GM19455 (cell line): ENCODE measurements around the gene CDC42EP4.

Source experiments
- ATAC-seq: cut with Tn5 transposase; IDR thresholded peaks from one replicate; pipeline ENCODE4 v1.9.1; 2021; ENCODE audit not compliant: unreplicated experiment

CDC42EP4 gene

GRCh38 chr17:73301369-73301768 is 10.4 kb downstream of the CDC42EP4 start:
- ATAC-seq = no peak

GRCh38 chr17:73300392-73300791 is 11.4 kb downstream of the CDC42EP4 start:
- no peak for ATAC-seq

- ATAC-seq = no peak
These were observed 13.6 kb downstream of the CDC42EP4 start for GRCh38 chr17:73297934-73298861.

GRCh38 chr17:73293480-73293911 is 18.3 kb downstream of the CDC42EP4 start:
- no peak for ATAC-seq

DNA sequence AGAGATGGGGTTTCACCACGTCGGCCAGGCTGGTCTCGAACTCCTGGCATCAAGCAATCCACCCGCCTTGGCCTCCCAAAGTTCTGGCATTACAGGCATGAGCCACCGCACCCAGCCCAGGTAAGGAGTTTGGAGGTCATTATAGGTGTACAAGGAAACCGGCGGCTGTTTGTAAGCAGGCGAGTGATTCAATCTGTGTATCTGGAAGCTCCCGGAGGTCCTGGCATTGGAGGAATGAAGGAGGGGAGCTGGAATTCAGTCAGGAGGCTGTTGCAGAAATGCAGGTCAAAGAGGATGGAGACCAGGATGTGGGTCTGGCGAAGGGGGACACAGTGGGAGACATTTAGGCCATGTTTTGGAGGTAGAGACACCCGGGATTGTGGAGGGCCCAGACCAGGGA is 18.8 kb downstream of the CDC42EP4 start:
- no peak for ATAC-seq

GRCh38 chr17:73292031-73292531 is 19.7 kb downstream of the CDC42EP4 start:
- ATAC-seq = no peak

DNA sequence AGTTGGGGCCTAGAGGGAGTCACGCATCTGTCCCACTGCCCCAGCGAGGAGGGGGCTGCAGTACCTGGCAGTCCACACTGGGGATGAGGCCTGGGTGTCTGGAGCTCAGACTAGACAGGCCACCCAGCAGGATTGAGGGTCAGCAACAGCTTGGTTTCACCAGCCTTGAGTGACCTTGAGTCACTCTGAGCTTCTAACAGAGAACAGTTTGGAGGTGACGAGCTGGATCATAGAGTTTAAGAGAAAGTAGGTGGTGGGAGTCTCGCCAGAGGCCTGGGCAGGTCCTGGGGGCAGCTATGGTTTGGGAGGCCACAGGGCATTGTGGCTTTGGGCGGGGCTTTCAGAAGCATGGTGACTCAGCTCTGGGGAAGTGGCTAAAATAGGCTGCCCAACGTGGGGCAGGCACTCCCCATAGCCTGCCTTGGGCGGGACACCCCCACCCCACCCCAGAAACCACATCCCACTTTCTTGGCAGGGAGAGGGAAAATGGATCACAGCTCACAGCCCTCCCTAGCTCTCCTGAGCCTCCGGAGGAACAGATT is 20.5 kb downstream of the CDC42EP4 start:
- ATAC-seq = peak; percentile 83

GRCh38 chr17:73290399-73291259 is 21.2 kb downstream of the CDC42EP4 start:
- peak; percentile 57 for ATAC-seq

- ATAC-seq = no peak
These were observed 22.1 kb downstream of the CDC42EP4 start for GRCh38 chr17:73289549-73290254.

DNA sequence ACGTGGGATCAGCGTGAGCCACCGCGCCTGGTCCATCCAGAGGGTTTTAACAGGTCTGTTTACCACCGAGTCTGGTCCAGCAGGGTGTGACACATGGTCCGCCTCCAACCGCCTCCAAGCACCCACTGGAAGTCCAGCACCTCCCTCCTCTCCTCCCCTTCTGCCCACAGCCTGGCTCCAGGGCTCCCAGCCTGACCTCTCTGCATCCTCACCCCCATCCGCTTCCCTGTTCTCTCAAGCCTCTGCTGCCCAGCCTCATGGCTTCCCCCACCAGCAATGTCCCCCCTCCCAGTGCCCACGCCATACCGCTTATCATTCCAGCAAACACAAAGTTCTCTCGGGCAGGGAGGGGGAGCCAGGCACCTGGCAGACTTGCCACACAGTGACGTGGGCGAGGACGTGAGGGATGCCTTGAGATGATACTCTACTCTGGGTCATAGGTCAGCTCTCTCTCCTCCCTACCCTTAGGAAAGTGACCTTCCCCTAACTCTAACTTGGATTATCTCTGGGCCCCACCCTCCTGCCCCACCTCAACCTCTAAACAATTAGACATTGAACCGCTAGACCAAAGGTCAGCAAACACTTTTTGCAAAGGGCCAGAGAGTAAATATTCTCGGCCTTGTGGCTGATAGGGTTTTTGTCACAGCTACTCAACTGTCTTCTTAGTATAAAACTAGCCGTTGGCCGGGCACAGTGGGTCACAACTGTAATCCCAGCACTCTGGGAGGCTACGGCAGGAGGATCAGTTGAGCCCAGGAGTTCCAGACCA is 23.1 kb downstream of the CDC42EP4 start:
- no peak for ATAC-seq

- no peak for ATAC-seq
These were observed 24.9 kb downstream of the CDC42EP4 start for GRCh38 chr17:73286863-73287296.

DNA sequence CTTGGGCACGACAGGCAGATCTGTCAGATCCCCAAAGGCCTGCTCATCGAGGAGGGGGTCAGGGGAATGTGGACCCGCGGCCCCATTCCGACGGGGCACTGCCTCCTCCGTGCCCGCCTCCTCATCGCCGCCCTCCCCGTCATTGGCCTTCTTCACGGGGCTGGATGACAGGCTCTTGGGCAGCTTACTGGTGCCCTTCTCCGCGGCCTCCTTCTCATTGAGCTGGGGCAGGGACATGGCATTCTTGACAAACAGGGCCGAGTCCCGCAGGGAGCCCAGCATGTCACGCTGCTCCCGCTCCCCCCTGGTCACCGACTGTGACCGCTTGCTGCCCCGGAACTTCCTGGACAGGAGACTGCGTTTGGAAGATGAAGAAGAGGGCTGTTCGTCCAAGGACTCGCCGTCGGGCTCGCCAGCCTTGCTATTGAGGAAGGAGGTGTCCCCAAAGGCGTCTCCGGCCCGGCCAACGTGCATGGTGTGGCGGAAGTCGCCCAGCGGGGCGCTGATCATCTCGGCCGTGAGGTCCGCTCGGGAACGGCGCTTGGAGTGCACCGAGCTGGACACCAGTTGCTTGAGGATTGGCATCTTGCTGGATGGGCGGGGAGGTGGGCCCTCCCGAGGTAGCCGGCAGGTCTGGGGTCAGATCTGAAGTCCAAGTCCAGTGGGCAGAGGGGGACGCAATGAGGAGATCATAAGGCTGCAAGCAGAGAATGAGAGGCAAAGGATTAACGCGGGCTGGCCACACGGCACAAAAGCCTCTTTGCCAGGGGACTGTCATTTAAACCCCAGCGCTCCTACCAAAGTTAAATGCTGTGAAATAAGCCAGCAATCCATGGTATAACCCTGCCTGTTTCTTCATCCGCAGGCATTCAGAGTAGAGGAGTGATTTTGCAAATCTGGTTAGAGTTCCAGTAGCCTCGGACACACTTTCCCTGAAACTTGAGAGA is 25.6 kb downstream of the CDC42EP4 start:
- ATAC-seq = no peak

DNA sequence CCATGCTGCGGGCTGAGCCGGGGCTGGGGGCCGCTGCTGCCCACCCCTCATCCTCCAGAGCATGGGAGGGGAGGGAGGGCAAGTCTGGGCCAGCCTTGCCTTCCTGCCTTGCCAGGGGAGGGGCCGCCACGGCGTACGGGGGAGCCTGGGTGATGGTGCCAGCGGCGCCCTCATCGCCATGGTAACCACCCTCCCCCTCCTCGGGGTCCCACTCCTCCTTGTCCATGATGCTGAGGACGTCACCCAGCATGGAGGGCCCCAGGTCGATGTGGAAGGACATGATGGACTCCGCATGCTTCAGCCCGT is 26.2 kb downstream of the CDC42EP4 start:
- no peak for ATAC-seq

- ATAC-seq = no peak
These were observed 26.7 kb downstream of the CDC42EP4 start for GRCh38 chr17:73284906-73285602.

DNA sequence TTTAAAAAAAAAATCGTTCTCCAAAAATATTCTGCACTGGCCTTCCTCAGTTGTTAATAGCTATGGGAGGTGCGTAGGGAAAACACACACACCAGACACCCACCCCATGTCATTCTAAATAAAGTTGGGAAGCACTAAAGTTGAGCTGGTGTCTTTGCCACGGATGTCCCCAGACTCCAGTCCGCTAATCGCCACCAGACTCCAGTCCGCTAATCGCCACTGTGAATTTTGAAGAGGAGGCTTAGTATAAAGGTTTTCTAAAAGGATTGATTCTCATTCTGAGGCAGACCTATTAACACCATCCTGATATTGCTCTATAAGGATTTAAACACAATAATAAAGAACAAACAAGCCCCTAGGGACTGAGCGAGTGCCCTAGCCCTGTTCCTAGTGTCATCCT is 27.4 kb downstream of the CDC42EP4 start:
- no peak for ATAC-seq

- no peak for ATAC-seq
These were observed 27.9 kb downstream of the CDC42EP4 start for GRCh38 chr17:73283841-73284282.

DNA sequence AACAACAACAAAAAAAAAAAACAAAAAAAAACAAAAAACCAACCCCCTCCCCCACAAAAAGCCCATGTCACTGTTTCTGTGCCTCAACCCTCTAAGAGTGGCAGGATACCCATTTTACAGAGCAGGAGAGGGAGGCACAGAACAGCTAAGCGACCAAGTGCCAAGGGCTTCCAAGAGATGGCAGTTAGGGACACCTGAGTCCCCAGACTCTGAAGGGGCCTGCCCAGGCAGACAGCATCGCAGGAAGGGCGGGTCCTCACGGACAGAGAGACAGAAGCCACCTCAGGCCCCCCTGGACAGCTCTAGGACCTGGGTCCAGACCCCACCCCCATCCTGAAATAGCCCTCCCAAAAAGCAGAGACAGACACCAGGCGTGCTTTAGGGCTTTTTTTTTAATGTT is 28.6 kb downstream of the CDC42EP4 start:
- no peak for ATAC-seq

GRCh38 chr17:73282629-73283028 is 29.2 kb downstream of the CDC42EP4 start:
- no peak for ATAC-seq
